Prostate gland (tissue), 2 donors: ENCODE results near the gene NDUFA8. TPM values are rescaled to one million over a fixed set of nuclear protein-coding genes. Genes with fewer than 3 reads are reported as not detected.

Experiments used
- DNase-seq: peaks from one replicate; pipeline ENCODE4 v3.0.0-alpha.2; 2019; ENCODE audit warnings: low spot score
- H3K27ac ChIP-seq, 2 donors: fragments of 200-600 bp; sonication (generic); 2 replicates each; pipeline ENCODE4 v1.5.1; 2017 to 2019
- H3K27me3 ChIP-seq: fragments of 200-600 bp; sonication (generic); replicated peaks from 2 replicates; pipeline ENCODE4 v1.5.1; 2019; ENCODE audit not compliant: insufficient read depth
- H3K36me3 ChIP-seq, 2 donors: fragments of 200-600 bp; sonication (generic); 1 replicate in 1 of 2; 2 replicates in 1 of 2; pipeline versions ENCODE4 v1.5.1 to v1.8.1; 2017 to 2019
- H3K4me1 ChIP-seq: fragments of 200-600 bp; sonication (generic); replicated peaks from 2 replicates; pipeline ENCODE4 v1.5.1; 2019
- H3K4me3 ChIP-seq, 2 donors: fragments of 200-600 bp; sonication (generic); 2 replicates each; pipeline ENCODE4 v1.5.1; 2017 to 2019
- H3K9me3 ChIP-seq: fragments of 200-600 bp; sonication (generic); 2 replicates; pipeline ENCODE4 v1.5.1; 2017
- POLR2A ChIP-seq: fragments of 450-650 bp; IDR thresholded peaks from one replicate; pipeline ENCODE4 v1.6.1; 2016; ENCODE audit warnings: antibody characterized with exemption, mild to moderate bottlenecking
- POLR2AphosphoS5 ChIP-seq: sonication (generic); formaldehyde crosslinking; IDR thresholded peaks from one replicate; pipeline ENCODE4 v1.6.1; 2017; ENCODE audit warnings: antibody characterized with exemption
- WGBS: methylation state at CpG from one replicate; pipeline ENCODE4 v1.1.5; 2018; 5-methylcytosine and 5-hydroxymethylcytosine counted together
- intact Hi-C: fragments of 100-400 bp; cut with DNase I; formaldehyde crosslinking; loops from one replicate; pipeline ENCODE4 v1.14.2; 2022
- total RNA-seq, 2 donors: library from RNA; depleted of rRNA; stranded (reverse); fragments of >200 nt; gene quantifications; one replicate each; pipeline ENCODE4 v1.1.0, GENCODE V29; 2016
- TF ChIP-seq, protein P1 (sequence below), 4 experiments: fragments of 200-600 bp in 2 of 4; fragments of 450-650 bp in 2 of 4; sonication (generic) in 2 of 4; IDR thresholded peaks; 1 replicate in 3 of 4; 2 replicates in 1 of 4; pipeline ENCODE4 v1.5.1; 2016 to 2019; ENCODE audit warnings: antibody characterized with exemption in 4 of 4, mild to moderate bottlenecking in 2 of 4, moderate library complexity in 2 of 4

NDUFA8 gene
- total RNA-seq, 2 donors from 2014 or later = 60.7 to 69.6 TPM

DNA sequence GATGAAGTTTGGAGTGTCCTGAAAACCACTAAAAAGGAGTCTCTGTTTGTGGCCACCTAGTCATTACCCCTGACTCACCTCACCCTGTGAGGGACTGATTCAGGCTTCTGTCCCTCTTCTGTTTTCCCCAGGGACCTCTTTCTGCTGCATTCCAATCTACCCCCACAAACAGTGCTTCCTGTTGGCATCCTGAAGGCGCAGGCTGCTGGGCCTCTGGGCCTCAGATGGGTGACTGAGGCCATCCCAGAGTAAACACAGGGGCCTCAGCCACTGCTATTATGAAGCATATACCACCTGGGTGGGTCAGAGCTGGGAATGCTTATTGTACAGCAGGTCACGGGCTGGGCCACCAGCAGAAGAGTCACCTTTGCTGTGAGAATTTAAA, 20.1 kb upstream of the NDUFA8 start:
- no peaks in the 10 kb centered on the region for H3K27me3 ChIP-seq
- no peak for DNase-seq
- WGBS = 96% methylated on average over 2 of the region's 2 CpGs

DNA sequence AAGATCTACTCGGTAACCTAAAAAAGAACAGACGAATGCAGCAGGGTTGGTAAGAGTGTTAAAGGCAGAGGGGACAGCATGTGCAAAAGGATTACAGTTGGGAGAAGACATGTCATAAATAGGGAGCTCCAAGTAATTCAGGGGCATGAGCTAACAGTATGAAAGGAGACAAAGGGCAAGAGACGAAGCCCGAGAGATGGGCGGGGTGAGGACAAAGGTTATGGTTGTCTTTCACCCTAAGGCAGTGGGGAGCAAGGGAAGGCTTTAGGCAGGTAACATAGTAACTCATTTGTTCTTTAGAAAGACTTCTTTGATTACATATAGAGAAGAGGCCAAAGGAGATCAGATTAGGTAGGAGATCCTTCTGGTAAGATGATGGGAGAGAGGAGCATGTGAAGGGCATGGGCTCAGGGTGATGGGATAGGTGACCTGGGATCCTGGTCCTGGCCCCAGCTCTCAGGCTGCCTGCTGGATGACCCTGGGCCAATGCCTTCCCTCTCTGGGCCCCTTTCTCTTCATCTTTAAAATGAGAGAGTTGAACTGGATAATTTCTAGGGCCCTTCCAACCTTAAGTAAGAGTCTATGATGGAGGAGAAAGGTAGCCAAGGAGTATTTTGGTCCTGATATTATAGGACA, 19.6 kb upstream of the NDUFA8 start:
- intact Hi-C loops = no loop called here
- H3K36me3 ChIP-seq = no peaks in the 10 kb centered on the region
- no peaks in the 10 kb centered on the region for H3K4me1 ChIP-seq
- no peaks in the 10 kb centered on the region for H3K27me3 ChIP-seq
- H3K27ac ChIP-seq = no peak overlapping the region
- no peak overlapping the region for H3K4me3 ChIP-seq
- no peak for TF ChIP-seq POLR2AphosphoS5
- TF ChIP-seq, protein P1, sequence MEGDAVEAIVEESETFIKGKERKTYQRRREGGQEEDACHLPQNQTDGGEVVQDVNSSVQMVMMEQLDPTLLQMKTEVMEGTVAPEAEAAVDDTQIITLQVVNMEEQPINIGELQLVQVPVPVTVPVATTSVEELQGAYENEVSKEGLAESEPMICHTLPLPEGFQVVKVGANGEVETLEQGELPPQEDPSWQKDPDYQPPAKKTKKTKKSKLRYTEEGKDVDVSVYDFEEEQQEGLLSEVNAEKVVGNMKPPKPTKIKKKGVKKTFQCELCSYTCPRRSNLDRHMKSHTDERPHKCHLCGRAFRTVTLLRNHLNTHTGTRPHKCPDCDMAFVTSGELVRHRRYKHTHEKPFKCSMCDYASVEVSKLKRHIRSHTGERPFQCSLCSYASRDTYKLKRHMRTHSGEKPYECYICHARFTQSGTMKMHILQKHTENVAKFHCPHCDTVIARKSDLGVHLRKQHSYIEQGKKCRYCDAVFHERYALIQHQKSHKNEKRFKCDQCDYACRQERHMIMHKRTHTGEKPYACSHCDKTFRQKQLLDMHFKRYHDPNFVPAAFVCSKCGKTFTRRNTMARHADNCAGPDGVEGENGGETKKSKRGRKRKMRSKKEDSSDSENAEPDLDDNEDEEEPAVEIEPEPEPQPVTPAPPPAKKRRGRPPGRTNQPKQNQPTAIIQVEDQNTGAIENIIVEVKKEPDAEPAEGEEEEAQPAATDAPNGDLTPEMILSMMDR (IDR thresholded peaks at IDR 0.05) = no peak
- no peak for TF ChIP-seq POLR2A
- WGBS = 86% methylated on average over 5 of the region's 5 CpGs
- H3K9me3 ChIP-seq = no peaks in the 10 kb centered on the region
- no peak for DNase-seq

More for the DNA sequence above, 20.1 kb upstream of the NDUFA8 start:
- Histone ChIP-seq H3K27ac (no peak overlapping the region), H3K9me3 (no peaks in the 10 kb centered on the region), H3K4me3 (no peak overlapping the region), H3K36me3 (no peaks in the 10 kb centered on the region), H3K4me1 (no peaks in the 10 kb centered on the region)
- intact Hi-C loops = no loop called here
- TF ChIP-seq, protein P1 (IDR thresholded peaks at IDR 0.05) = no peak
- no peak for TF ChIP-seq POLR2AphosphoS5
- no peak for TF ChIP-seq POLR2A

DNA sequence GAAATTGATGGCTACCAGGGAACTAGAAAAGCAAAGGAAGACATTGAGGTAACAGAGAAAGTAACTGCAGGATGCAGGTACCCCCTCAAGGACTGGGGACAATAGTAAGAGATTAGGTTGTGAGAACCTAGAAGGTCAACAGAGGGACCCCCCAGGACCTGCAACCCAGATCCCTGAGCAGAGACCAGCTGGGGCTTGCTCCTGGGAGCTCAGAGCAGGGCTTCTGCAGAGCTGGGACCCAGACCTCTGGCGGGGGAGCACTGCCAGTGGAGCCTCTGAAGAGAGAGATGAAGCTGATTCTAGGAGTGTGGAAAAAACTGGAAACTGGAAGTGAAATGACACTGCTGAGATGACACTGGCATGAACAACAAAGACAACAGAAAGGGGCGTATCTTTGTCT, 17.3 kb upstream of the NDUFA8 start:
- no peak for TF ChIP-seq POLR2AphosphoS5
- TF ChIP-seq, protein P1 (IDR thresholded peaks at IDR 0.05) = no peak
- no peak for TF ChIP-seq POLR2A
- Histone ChIP-seq H3K4me3 (no peak overlapping the region), H3K4me1 (no peaks in the 10 kb centered on the region), H3K27me3 (no peaks in the 10 kb centered on the region), H3K36me3 (no peaks in the 10 kb centered on the region), H3K9me3 (no peaks in the 10 kb centered on the region), H3K27ac (no peak overlapping the region)
- 76% methylated on average over 2 of the region's 2 CpGs for WGBS
- intact Hi-C loops = no loop called here
- DNase-seq = no peak

DNA sequence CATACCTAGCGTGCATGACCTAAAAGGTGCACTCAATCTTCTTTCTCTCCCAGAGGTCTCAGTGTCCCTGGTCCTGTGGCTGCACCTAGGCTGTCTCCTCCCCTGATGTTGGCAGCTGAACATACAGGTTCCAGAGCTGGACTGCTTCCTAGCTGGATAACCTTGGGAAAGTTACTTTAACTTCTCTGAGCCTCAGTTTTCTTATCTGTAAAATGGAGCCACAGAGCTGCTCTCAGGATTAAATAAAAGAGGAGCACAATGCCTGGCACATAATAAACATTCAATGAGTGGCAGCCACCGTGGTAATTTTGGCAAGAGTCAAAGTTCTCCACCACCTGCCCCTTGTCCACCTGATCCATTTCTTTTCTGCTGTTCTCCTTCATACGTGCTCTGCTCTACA, 14.1 kb upstream of the NDUFA8 start:
- Histone ChIP-seq H3K4me1 (no peaks in the 10 kb centered on the region), H3K27me3 (no peaks in the 10 kb centered on the region), H3K27ac (no peak overlapping the region), H3K4me3 (no peak overlapping the region), H3K36me3 (no peaks in the 10 kb centered on the region), H3K9me3 (no peaks in the 10 kb centered on the region)
- TF ChIP-seq POLR2A (no peak), POLR2AphosphoS5 (no peak)
- TF ChIP-seq, protein P1 (IDR thresholded peaks at IDR 0.05) = no peak
- no peak for DNase-seq
- 81% methylated on average over 3 of the region's 3 CpGs for WGBS
- intact Hi-C loops = no loop called here

DNA sequence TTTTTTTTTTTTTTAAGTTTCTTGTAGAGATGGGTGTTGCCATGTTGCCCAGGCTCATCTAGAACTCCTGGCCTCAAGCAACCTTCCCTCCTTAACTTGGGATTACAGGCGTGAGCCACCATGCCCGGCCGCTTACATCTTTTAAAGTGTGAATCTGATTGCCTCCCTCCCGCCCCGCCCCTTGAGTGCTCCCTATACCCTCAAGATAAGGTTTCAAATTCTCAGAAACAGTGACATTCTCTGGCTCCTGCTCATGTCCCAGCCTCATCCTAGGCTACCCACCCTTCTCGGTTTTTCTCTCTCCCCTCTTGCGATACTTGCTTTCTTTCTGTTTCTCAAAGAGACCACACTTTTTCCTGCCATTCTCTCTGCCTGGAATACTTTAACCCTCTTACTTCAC, 12.6 kb upstream of the NDUFA8 start:
- H3K4me1 ChIP-seq = no peaks in the 10 kb centered on the region
- no peak overlapping the region for H3K4me3 ChIP-seq
- TF ChIP-seq POLR2AphosphoS5 = no peak
- TF ChIP-seq, protein P1 (IDR thresholded peaks at IDR 0.05) = no peak
- TF ChIP-seq POLR2A = no peak
- H3K9me3 ChIP-seq = no peaks in the 10 kb centered on the region
- no peak overlapping the region for H3K27ac ChIP-seq
- no peak for DNase-seq
- intact Hi-C loops = no loop called here
- no peaks in the 10 kb centered on the region for H3K27me3 ChIP-seq
- WGBS = 88% methylated on average over 7 of the region's 7 CpGs
- no peaks in the 10 kb centered on the region for H3K36me3 ChIP-seq
